ENCODE data around the gene ANO4.

- TF ChIP-seq CTCF (IDR thresholded peaks at IDR 0.05) = no peak
- TF ChIP-seq POLR2A (IDR thresholded peaks at IDR 0.05) = no peak
These were observed 48.5 kb downstream of the ANO4 start for GRCh38 chr12:100843061-100843460.
